OCI-LY3 (cell line): ENCODE data around the gene ZSWIM7.

Experiments
- CTCF ChIP-seq: fragments of 200-600, 300-600 bp; sonication (generic); IDR thresholded peaks from 2 replicates; pipeline ENCODE4 v1.5.1; 2014; ENCODE audit warnings: antibody characterized with exemption, low read length, low read depth
- EZH2phosphoT487 ChIP-seq: fragments of 200-600 bp; shearing (Covaris generic); IDR thresholded peaks from 2 replicates; pipeline ENCODE4 v1.6.1; 2018; ENCODE audit warnings: antibody characterized with exemption, mixed run types, low read depth

- TF ChIP-seq CTCF (no peak), EZH2phosphoT487 (no peak)
Measured at GRCh38 chr17:15947271-15947670, 52.2 kb downstream of the ZSWIM7 start.
